Endothelial cell (in vitro differentiated cells): ENCODE results near the gene KRTAP5-5. TPM values are rescaled to one million over a fixed set of nuclear protein-coding genes. Genes with fewer than 3 reads are reported as not detected.

Experiments
- DNase-seq: peaks from one replicate; pipeline ENCODE4 v3.0.0; 2021; ENCODE audit warnings: low spot score
- H3K27ac Mint-ChIP-seq: one replicate; pipeline ENCODE4 v1.8.0; 2021; ENCODE audit warnings: mixed read lengths, inconsistent platforms; ENCODE audit not compliant: unreplicated experiment
- H3K27me3 Mint-ChIP-seq: one replicate; pipeline ENCODE4 v1.8.0; 2021; ENCODE audit warnings: mild to moderate bottlenecking, moderate library complexity, mixed read lengths, inconsistent platforms; ENCODE audit not compliant: unreplicated experiment
- H3K36me3 Mint-ChIP-seq: one replicate; pipeline ENCODE4 v1.8.0; 2021; ENCODE audit warnings: mild to moderate bottlenecking, low read depth, mixed read lengths, inconsistent platforms; ENCODE audit not compliant: unreplicated experiment
- H3K4me1 Mint-ChIP-seq: one replicate; pipeline ENCODE4 v1.8.0; 2021; ENCODE audit warnings: mild to moderate bottlenecking, mixed read lengths, inconsistent platforms; ENCODE audit not compliant: unreplicated experiment
- H3K4me3 Mint-ChIP-seq: one replicate; pipeline ENCODE4 v1.8.0; 2021; ENCODE audit warnings: mild to moderate bottlenecking, mixed read lengths, inconsistent platforms; ENCODE audit not compliant: unreplicated experiment
- H3K9me3 Mint-ChIP-seq: one replicate; pipeline ENCODE4 v1.8.0; 2021; ENCODE audit warnings: mixed read lengths, inconsistent platforms; ENCODE audit not compliant: unreplicated experiment
- CTCF ChIP-seq: fragments of 200-600 bp; sonication (generic); IDR thresholded peaks from one replicate; pipeline ENCODE4 v1.5.0; 2021; ENCODE audit warnings: antibody characterized with exemption; ENCODE audit not compliant: unreplicated experiment
- total RNA-seq: library from RNA; stranded (reverse); fragmentation: NEBNext Ultra II Directional; extraction: Animal tissue kit (Norgen Biotek cat#: 25700); gene quantifications from one replicate; pipeline ENCODE4 v1.2.1, GENCODE V29; 2021; ENCODE audit not compliant: unreplicated experiment

KRTAP5-5 gene
- total RNA-seq, 1 donor from 2014 or later, result not detected

GRCh38 chr11:1675536-1676228 lies 46.1 kb downstream of the KRTAP5-5 start:
- Mint-ChIP-seq H3K36me3 (no peaks in the 10 kb centered on the region), H3K4me1 (peaks cover 25% of the 10 kb centered on the region), H3K4me3 (no peak overlapping the region), H3K27me3 (peaks cover 4% of the 10 kb centered on the region), H3K9me3 (no peaks in the 10 kb centered on the region), H3K27ac (no peak overlapping the region)
- no peak for DNase-seq
- TF ChIP-seq CTCF, result no peak

- peaks cover 4% of the 10 kb centered on the region for H3K27me3 Mint-ChIP-seq
- no peak for DNase-seq
- H3K4me1 Mint-ChIP-seq, result peaks cover 25% of the 10 kb centered on the region
- H3K4me3 Mint-ChIP-seq, result no peak overlapping the region
- H3K9me3 Mint-ChIP-seq, result no peaks in the 10 kb centered on the region
- no peak overlapping the region for H3K27ac Mint-ChIP-seq
- no peak for TF ChIP-seq CTCF
- H3K36me3 Mint-ChIP-seq, result no peaks in the 10 kb centered on the region
These were observed 46.7 kb downstream of the KRTAP5-5 start for GRCh38 chr11:1676229-1676740.

GRCh38 chr11:1679881-1680280 lies 50.3 kb downstream of the KRTAP5-5 start:
- TF ChIP-seq CTCF, result no peak
- peaks cover 24% of the 10 kb centered on the region for H3K4me1 Mint-ChIP-seq
- H3K27ac Mint-ChIP-seq, result no peak overlapping the region
- no peak for DNase-seq
- H3K27me3 Mint-ChIP-seq, result no peaks in the 10 kb centered on the region
- no peaks in the 10 kb centered on the region for H3K9me3 Mint-ChIP-seq
- H3K36me3 Mint-ChIP-seq, result no peaks in the 10 kb centered on the region
- no peak overlapping the region for H3K4me3 Mint-ChIP-seq

Other genes with a start within 250 kb of the KRTAP5-5 start
- gene BRSK2, start 239.8 kb upstream of the KRTAP5-5 start, total RNA-seq, result 4.0 TPM
- 37.5 TPM for gene MOB2, start 143.0 kb upstream of the KRTAP5-5 start, total RNA-seq
- 2.2 TPM for gene DUSP8, start 57.5 kb upstream of the KRTAP5-5 start, total RNA-seq
- not detected for gene KRTAP5-1, start 44.5 kb upstream of the KRTAP5-5 start, total RNA-seq
- not detected for gene KRTAP5-2, start 31.5 kb upstream of the KRTAP5-5 start, total RNA-seq
- not detected for gene KRTAP5-3, start 21.3 kb upstream of the KRTAP5-5 start, total RNA-seq
- gene KRTAP5-4, start 7.6 kb upstream of the KRTAP5-5 start, total RNA-seq, result not detected
- gene KRTAP5-6, start 67.4 kb downstream of the KRTAP5-5 start, total RNA-seq, result not detected
- gene IFITM10, start 120.8 kb downstream of the KRTAP5-5 start, total RNA-seq, result 0.64 TPM
- gene CTSD, start 134.2 kb downstream of the KRTAP5-5 start, total RNA-seq, result 224 TPM
- gene SYT8, start 205.2 kb downstream of the KRTAP5-5 start, total RNA-seq, result not detected
- gene TNNI2, start 209.2 kb downstream of the KRTAP5-5 start, total RNA-seq, result not detected
- not detected for gene LSP1, start 223.3 kb downstream of the KRTAP5-5 start, total RNA-seq